Measurements from ENCODE around the gene SENP6.
"Not testable (repeated sequence)": the region's sequence is repeated elsewhere in the genome, so short reads cannot be mapped to it uniquely, and the experiment has no call there.

SENP6 gene, protein sequence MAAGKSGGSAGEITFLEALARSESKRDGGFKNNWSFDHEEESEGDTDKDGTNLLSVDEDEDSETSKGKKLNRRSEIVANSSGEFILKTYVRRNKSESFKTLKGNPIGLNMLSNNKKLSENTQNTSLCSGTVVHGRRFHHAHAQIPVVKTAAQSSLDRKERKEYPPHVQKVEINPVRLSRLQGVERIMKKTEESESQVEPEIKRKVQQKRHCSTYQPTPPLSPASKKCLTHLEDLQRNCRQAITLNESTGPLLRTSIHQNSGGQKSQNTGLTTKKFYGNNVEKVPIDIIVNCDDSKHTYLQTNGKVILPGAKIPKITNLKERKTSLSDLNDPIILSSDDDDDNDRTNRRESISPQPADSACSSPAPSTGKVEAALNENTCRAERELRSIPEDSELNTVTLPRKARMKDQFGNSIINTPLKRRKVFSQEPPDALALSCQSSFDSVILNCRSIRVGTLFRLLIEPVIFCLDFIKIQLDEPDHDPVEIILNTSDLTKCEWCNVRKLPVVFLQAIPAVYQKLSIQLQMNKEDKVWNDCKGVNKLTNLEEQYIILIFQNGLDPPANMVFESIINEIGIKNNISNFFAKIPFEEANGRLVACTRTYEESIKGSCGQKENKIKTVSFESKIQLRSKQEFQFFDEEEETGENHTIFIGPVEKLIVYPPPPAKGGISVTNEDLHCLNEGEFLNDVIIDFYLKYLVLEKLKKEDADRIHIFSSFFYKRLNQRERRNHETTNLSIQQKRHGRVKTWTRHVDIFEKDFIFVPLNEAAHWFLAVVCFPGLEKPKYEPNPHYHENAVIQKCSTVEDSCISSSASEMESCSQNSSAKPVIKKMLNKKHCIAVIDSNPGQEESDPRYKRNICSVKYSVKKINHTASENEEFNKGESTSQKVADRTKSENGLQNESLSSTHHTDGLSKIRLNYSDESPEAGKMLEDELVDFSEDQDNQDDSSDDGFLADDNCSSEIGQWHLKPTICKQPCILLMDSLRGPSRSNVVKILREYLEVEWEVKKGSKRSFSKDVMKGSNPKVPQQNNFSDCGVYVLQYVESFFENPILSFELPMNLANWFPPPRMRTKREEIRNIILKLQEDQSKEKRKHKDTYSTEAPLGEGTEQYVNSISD

DNA sequence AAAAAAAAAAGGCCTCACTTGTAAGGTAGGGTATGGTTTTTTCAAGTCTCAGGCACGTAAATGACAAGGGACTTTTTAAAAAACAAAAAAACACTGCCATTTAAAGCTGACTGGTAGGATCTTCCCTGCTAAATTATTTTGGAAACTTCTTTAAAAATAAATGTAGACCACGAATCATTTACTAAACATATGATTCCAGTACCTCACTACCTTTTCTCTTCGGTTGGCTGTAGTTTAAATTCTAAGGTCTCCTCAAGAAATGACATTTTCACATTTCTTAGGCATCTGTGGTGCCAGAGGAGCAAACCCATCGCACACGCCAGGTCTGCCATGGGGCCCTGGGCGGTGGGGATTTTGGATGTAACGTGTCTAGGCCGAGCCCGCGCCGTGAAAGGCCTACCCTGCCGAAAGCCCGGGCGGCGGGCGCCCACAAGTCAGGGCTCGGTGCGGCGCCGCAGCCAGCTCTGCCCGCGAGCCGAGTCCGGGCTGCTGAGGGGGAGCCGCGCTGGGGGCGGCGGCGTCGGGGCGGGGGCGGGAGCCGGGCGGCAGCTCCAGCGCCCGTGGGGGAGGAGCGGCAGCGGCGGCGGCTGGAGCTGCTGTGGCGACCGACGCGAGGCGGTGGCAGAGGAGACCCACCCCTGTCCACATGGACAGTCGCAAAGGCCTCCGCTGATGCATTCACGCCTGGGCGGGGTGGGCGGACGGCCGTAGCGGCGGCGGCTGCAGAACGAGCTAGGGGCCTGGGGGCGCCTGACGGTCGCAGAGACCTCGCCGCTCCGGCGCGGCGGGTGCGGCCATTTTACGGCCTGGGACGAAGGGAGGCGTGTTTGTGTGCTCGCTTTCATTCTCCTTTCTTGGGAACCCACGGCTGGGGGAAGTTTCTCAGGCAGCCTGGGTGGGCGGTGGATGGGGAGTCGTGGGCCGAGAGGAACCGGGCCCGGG, at the start of gene SENP6:
Gene SENP6, plus strand, starts transcription at position 577 of the 942 bp plus-strand sequence. CDS start 645 bp downstream, outside the sequence.
- Histone ChIP-seq H3K9me3 (ENCODE audit: control insufficient read depth, insufficient read depth, low read length) (no peaks in the 10 kb centered on the region), H3K36me3 (ENCODE audit: insufficient read depth, low read length) (no peaks in the 10 kb centered on the region), H3K9ac (ENCODE audit: low read depth, low read length) (peak within 1 kb of the TSS; percentile 94), H3K4me1 (ENCODE audit: insufficient read depth, low read length) (peaks cover 5% of the 10 kb centered on the region; the same call in 1 of the 2 replicates)

DNA sequence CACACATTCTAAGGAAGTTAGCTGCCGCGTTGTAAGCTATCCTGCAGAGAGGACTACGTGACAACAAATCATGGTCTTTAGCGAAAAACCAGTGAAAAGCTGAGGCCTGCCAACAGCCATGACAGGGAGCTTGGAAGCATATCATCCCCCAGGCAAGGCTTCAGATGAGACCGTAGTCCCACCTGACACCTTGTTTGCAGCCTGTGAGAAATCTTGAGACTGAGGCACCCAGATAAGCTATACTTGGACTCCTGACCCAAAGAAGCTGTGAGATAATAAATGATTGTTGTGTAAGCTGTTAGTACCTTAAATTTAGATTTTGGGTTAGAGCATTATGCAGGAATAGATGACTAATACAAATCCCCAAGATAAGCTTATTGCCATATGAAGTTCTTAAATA, 45.4 kb upstream of the SENP6 start:
- no peak overlapping the region for H3K9ac ChIP-seq (ENCODE audit: low read depth, low read length)
- H3K4me1 ChIP-seq (ENCODE audit: insufficient read depth, low read length): peaks cover 5% of the 10 kb centered on the region
- no peaks in the 10 kb centered on the region for H3K36me3 ChIP-seq (ENCODE audit: insufficient read depth, low read length)
- no peaks in the 10 kb centered on the region for H3K9me3 ChIP-seq (ENCODE audit: control insufficient read depth, insufficient read depth, low read length)

DNA sequence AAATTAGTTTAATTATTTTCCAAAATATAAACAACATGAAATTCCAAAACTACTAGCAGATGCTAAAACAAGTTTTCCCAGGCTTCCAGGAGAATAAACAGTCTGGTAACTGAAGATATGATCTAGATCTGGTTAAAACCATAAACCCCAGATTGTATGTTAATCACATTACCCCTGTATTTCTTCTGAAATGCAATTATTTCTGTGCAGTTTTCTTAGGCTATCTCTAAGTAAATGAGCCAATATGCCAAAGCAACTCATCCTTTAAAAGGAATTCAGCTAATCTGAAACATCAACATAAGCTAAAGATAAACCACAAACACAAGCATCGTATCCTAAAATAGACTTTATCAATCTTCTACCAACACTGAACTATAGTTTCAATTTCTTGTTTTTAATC, 44.6 kb upstream of the SENP6 start:
- H3K9me3 ChIP-seq (ENCODE audit: control insufficient read depth, insufficient read depth, low read length): no peaks in the 10 kb centered on the region
- peaks cover 5% of the 10 kb centered on the region for H3K4me1 ChIP-seq (ENCODE audit: insufficient read depth, low read length)
- H3K9ac ChIP-seq (ENCODE audit: low read depth, low read length): no peak overlapping the region
- no peaks in the 10 kb centered on the region for H3K36me3 ChIP-seq (ENCODE audit: insufficient read depth, low read length)

DNA sequence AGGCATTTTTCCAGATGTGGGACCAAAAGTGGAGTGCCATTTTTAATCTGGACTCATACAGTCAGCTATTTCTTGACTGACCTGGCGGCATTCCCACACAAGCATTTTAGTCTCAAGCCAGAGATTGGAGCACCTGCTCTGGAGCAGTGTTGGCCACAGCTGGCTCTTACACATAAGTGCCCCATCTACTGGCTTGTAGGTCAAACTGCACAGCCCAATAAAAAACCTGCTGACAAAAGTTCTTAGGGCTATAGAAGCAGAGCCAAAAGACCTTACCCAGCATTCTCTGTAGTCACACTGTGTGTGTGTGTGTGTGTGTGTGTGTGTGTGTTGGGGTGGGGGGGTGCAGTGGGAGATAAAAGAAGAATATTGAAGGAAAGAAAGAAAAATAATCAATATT, 38.6 kb upstream of the SENP6 start:
- Histone ChIP-seq H3K36me3 (ENCODE audit: insufficient read depth, low read length) (no peaks in the 10 kb centered on the region), H3K9ac (ENCODE audit: low read depth, low read length) (no peak overlapping the region), H3K9me3 (ENCODE audit: control insufficient read depth, insufficient read depth, low read length) (peaks cover 3% of the 10 kb centered on the region; the same call in 1 of the 2 replicates), H3K4me1 (ENCODE audit: insufficient read depth, low read length) (no peaks in the 10 kb centered on the region)

DNA sequence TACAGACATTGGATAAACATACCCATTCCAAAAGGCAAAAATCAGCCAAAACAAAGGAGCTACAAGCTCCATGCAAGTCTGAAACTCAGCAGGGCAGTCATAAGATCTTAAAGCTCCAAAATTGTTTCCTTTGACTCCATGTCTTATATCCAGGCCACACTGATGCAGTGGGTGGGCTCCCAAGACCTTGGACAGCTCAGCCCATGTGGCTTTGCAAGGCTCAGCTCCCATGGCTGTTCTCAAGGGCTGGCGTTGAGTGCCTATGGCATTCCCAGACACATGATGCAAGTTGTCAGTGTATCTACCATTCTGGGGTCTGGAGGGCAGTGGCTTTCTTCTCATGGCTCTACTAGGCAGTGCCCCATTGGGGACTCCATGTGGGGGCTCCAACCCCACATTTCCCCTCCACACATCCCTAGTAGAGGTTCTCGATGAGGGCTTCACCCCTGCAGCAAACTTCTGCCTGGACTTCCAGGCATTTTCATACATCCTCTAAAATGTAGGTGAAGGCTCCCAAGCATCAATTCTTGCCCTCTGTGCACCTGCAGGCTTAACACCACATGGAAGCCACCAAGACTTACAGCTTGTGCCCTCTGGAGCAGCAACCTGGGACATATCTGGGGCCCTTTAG, 35.4 kb upstream of the SENP6 start:
- Histone ChIP-seq H3K4me1 (ENCODE audit: insufficient read depth, low read length) (no peaks in the 10 kb centered on the region), H3K9ac (ENCODE audit: low read depth, low read length) (no peak overlapping the region), H3K9me3 (ENCODE audit: control insufficient read depth, insufficient read depth, low read length) (peaks cover 6% of the 10 kb centered on the region; the same call in 1 of the 2 replicates), H3K36me3 (ENCODE audit: insufficient read depth, low read length) (no peaks in the 10 kb centered on the region)

DNA sequence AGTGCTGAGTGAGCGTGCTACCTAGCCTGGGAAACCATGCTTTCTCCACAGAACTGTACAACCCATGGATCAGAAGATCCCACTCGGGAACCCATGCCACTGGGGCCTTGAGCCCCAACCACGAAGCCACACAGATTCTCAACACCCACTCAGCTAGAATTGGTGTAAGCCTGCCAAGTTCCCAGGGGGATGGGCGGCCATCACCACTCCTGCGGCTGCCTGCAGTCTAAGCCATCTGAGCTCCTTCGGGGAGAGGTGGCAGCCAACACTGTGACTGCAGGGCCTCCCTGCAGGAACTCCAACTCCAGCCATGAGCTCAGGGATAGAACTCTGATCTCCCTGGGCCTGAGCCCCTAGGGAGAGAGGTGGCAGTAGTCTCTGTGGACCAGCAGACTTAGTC, 33.6 kb upstream of the SENP6 start:
- no peak overlapping the region for H3K9ac ChIP-seq (ENCODE audit: low read depth, low read length)
- peaks cover 6% of the 10 kb centered on the region; the same call in 1 of the 2 replicates for H3K9me3 ChIP-seq (ENCODE audit: control insufficient read depth, insufficient read depth, low read length)
- H3K36me3 ChIP-seq (ENCODE audit: insufficient read depth, low read length): no peaks in the 10 kb centered on the region
- no peaks in the 10 kb centered on the region for H3K4me1 ChIP-seq (ENCODE audit: insufficient read depth, low read length)

DNA sequence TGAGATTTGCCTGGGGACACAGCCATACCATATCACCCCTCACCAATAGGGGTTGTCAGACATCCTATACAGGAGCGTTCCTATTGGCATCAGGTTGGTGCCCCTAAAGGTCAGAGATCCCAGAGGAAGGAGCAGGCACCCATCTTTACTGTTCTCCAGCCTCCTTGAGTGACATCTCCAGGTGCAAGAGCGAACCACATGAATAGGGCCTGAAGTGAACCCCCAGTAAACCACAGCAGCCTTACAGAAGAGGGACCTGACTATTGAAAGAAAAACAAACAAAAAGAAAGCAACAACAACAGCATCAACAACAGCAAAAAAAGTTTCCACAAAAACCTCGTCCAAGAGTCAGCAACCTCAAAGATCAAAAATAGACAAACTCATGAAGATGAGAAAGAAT, 32.7 kb upstream of the SENP6 start:
- Histone ChIP-seq H3K36me3 (ENCODE audit: insufficient read depth, low read length) (no peaks in the 10 kb centered on the region), H3K4me1 (ENCODE audit: insufficient read depth, low read length) (no peaks in the 10 kb centered on the region), H3K9ac (ENCODE audit: low read depth, low read length) (no peak overlapping the region), H3K9me3 (ENCODE audit: control insufficient read depth, insufficient read depth, low read length) (peaks cover 6% of the 10 kb centered on the region; the same call in 1 of the 2 replicates)

DNA sequence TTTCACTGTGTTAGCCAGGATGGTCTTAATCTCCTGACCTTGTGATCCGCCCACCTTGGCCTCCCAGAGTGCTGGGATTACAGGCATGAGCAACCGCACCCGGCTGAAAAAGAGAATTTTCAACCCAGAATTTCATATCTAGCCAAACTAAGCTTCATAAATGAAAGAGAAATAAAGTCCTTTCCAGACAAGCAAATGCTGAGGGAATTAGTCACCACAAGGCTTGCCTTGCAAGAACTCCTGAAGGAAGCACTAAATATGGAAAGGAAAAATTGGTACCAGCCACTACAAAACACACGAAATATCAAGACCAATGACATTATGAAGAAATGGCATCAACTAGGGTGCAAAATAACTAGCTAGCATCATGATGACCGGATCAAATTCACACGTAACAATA, 31.0 kb upstream of the SENP6 start:
- not testable (repeated sequence) for H3K9me3 ChIP-seq (ENCODE audit: control insufficient read depth, insufficient read depth, low read length); H3K4me1 ChIP-seq (ENCODE audit: insufficient read depth, low read length); H3K9ac ChIP-seq (ENCODE audit: low read depth, low read length); H3K36me3 ChIP-seq (ENCODE audit: insufficient read depth, low read length)

DNA sequence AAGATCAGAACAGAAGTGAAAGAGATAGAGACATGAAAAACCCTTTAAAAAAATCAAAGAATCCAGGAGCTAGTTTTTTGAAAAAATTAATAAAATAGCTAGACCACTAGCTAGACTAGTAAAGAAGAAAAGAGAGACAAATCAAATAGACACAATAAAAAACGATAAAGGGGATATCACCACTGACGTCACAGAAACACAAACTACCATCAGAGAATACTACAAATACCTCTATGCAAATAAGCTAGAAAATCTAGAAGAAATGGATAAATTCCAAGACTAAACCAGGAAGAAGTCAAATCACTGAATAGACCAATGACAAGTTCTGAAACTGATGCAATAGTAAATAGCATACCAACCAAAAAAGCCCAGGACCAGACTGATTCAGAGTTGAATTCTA, 29.6 kb upstream of the SENP6 start:
- Histone ChIP-seq H3K36me3 (ENCODE audit: insufficient read depth, low read length) (no peaks in the 10 kb centered on the region), H3K9me3 (ENCODE audit: control insufficient read depth, insufficient read depth, low read length) (peaks cover 3% of the 10 kb centered on the region; the same call in 1 of the 2 replicates), H3K4me1 (ENCODE audit: insufficient read depth, low read length) (no peaks in the 10 kb centered on the region), H3K9ac (ENCODE audit: low read depth, low read length) (no peak overlapping the region)

DNA sequence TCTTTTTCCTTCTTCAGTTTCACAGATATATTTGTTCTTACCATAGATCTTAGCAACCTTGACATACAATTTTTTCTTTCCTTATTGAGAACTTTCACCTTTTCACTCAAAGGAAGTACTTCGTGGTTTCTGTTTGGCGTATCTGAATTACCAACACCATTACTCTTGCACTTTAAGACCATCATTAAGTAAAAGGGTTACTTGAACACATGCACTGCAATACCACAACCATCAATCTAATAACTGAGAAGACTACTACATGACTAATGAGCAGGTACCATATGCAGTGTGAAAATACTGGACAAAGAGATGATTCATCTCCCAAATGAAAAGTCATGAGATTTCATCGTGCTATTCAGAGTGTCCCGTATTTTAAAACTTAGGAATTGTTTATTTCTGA, 21.7 kb upstream of the SENP6 start:
- H3K4me1 ChIP-seq (ENCODE audit: insufficient read depth, low read length): no peaks in the 10 kb centered on the region
- H3K36me3 ChIP-seq (ENCODE audit: insufficient read depth, low read length): no peaks in the 10 kb centered on the region
- H3K9me3 ChIP-seq (ENCODE audit: control insufficient read depth, insufficient read depth, low read length): no peaks in the 10 kb centered on the region
- no peak overlapping the region for H3K9ac ChIP-seq (ENCODE audit: low read depth, low read length)

DNA sequence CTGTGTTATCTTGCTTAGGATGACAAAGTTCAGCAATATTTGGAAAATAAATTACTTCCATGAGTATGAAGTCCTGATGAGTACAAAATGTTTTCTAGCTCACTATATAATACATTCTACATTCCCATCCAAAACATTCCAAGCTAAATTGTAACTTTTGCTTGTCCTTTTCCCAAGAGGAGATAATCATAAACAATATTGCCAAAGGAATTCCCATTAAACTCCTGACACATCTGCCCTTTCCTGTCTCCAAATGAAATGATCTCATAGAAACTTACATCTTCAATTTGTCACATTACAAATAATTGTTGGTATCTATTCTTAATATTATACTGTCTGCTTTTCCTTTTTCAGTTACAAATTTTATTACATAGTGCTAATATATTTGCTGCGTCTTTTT, 20.4 kb upstream of the SENP6 start:
- H3K4me1 ChIP-seq (ENCODE audit: insufficient read depth, low read length): no peaks in the 10 kb centered on the region
- H3K9ac ChIP-seq (ENCODE audit: low read depth, low read length): no peak overlapping the region
- no peaks in the 10 kb centered on the region for H3K36me3 ChIP-seq (ENCODE audit: insufficient read depth, low read length)
- no peaks in the 10 kb centered on the region for H3K9me3 ChIP-seq (ENCODE audit: control insufficient read depth, insufficient read depth, low read length)

DNA sequence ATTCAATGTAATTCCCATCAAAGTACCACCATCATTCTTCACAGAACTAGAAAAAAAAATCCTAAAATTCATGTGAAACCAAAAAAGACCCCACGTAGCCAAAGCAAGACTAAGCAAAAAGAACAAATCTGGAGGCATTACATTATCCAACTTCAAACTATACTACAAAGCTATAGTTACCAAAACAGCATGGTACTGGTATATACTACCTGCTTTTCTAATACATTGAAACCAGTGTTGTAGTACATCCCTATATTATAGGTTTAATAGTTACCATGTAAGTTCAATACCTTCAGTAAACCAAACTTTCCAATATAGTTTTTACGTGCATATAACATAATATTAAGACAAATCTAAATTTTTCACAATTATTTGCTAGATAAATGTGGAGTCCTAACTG, 17.1 kb upstream of the SENP6 start:
- H3K9ac ChIP-seq (ENCODE audit: low read depth, low read length); H3K36me3 ChIP-seq (ENCODE audit: insufficient read depth, low read length); H3K4me1 ChIP-seq (ENCODE audit: insufficient read depth, low read length); H3K9me3 ChIP-seq (ENCODE audit: control insufficient read depth, insufficient read depth, low read length): not testable (repeated sequence)

DNA sequence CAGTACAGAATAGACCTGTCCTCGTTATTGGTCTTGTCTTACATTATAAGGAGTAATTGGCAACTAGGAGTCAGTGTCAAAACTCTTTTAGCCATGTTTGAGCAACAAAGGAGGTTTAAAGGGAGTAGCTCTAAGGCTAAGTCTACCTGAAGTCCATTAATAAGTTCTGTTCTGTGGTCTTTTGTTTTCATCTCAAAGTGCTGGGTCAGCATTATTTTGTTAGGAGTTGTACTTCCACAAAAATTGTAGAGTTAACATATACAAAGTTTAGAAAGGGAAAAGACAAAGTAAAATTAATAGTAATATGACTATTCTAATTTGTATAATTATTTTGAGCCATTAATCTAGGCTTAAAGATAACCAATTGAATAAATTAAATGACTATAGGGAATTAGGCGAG, 12.7 kb upstream of the SENP6 start:
- no peaks in the 10 kb centered on the region for H3K4me1 ChIP-seq (ENCODE audit: insufficient read depth, low read length)
- H3K9me3 ChIP-seq (ENCODE audit: control insufficient read depth, insufficient read depth, low read length): no peaks in the 10 kb centered on the region
- no peak overlapping the region for H3K9ac ChIP-seq (ENCODE audit: low read depth, low read length)
- H3K36me3 ChIP-seq (ENCODE audit: insufficient read depth, low read length): no peaks in the 10 kb centered on the region
